ENCODE results near the gene STAB1. TPM values are rescaled to one million over a fixed set of nuclear protein-coding genes. Genes with fewer than 3 reads are reported as not detected.

STAB1 gene
- total RNA-seq, 2 donors from 2014 or later: 303 to 498 TPM

DNA sequence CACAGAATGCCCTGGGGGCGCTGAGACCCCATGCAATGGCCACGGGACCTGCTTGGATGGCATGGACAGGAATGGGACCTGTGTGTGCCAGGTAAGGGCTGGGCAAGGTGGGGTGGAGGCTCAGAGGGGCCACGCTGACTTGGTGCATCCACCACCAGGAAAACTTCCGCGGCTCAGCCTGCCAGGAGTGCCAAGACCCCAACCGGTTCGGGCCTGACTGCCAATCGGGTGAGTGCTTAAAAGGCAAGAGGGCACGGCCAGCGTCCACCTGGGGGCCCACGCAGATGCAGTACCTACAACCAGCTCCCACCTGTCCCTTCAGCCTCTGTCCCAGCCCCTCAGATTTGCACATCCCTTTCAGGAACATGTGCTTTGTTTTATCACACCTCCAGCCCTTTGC lies 6.9 kb downstream of the STAB1 start:
- no peak for DNase-seq (ENCODE audit: low spot score)
- intact Hi-C loops (cut with DNase I): no loop called here

DNA sequence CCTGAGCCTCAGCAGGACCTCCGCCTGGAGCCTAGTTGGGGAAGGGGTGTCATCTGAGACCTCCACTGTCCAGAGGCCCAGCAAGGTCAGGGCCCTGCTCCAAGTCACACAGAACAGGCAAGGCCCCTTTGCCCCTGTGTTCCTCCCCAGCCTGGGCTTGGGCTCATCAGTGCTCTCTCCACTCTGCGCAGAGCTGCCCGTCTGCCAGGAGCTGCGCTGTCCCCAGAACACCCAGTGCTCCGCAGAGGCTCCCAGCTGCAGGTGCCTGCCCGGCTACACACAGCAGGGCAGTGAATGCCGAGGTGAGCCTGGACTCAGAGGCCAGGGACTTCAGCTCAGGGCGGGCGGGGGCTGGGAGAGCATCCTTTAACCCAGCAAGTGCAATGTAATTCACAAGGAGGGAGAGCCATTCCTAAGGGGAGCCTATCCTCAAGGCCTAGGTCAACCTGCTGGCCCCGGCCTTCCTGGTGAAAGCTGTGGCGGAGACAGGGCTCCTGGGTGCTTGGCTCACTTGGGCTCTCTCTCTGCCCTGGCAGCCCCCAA lies 7.7 kb downstream of the STAB1 start:
- intact Hi-C loops (cut with DNase I): no loop called here
- no peak for DNase-seq (ENCODE audit: low spot score)

DNA sequence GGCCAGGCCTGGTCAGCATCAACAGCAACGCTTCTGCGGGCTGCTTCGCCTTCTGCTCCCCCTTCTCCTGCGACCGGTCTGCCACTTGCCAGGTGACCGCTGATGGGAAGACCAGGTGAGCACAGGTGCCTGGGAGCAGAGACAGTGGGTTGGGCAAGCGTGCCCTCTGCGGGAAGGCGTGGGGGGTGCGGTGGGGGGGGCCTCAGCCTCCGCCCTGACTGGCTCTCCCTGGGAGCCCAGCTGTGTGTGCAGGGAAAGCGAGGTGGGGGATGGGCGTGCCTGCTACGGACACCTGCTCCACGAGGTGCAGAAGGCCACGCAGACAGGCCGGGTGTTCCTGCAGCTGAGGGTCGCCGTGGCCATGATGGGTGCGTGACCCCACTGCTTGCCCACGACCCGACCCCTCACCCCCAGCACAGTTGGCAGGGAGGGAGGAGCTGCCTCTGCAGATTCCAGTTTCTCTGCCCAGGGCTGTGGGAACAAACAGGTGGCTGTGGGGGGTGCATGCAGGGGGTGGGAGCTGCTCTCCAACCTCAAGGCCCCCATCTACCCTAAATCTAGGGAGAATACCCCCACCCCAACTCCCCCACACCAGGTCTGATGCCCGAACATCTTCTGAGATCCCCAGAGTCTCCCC lies 8.8 kb downstream of the STAB1 start:
- no peak for DNase-seq (ENCODE audit: low spot score)
- intact Hi-C loops (cut with DNase I): no loop called here

DNA sequence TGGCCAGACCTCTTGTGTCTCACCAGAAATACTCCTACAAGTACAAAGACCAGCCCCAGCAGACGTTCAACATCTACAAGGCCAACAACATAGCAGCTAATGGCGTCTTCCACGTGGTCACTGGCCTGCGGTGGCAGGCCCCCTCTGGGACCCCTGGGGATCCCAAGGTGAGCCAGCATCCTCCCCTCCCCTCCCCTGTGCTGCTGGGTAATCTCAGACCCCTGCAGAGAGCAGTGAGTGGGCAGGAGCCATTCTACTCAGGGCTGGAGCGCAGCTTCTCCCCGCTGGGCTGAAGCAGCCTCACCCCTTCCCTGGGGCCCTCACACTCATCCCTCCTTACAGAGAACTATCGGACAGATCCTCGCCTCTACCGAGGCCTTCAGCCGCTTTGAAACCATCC lies 9.8 kb downstream of the STAB1 start:
- intact Hi-C loops (cut with DNase I): no loop called here

DNA sequence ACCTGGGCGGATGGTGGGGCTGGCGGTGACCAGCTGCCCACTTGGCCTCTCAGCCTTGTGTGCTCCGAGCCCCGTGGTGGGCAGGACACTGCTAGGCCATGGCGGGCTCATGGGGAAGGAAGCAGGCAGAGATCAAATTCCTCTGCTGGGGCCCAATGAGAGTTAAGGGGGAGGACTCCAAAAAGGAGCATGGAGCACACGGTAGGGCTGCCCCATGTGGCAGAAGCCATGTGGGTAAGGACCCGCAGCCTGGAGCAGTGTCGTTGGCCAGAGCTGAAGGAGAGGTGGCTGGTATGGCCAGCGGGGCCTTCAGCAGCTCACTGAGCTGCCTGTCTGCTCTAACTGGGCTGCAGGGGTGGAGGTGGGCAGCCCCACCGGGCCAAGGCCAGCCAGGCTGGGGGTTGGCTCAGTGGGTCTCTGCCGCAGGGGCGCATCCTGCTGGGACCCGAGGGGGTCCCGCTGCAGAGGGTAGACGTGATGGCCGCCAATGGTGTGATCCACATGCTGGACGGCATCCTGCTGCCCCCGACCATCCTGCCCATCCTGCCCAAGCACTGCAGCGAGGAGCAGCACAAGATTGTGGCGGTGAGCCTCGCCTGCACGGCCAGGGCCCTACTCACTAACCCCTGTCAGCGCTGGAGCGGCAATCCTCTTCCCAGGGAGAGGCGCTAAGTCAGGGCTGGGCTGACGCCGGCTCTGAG lies 11.3 kb downstream of the STAB1 start:
- intact Hi-C loops (cut with DNase I): no loop called here
- no peak for DNase-seq (ENCODE audit: low spot score)

More for the DNA sequence above, 9.8 kb downstream of the STAB1 start:
- DNase-seq (ENCODE audit: low spot score): no peak

DNA sequence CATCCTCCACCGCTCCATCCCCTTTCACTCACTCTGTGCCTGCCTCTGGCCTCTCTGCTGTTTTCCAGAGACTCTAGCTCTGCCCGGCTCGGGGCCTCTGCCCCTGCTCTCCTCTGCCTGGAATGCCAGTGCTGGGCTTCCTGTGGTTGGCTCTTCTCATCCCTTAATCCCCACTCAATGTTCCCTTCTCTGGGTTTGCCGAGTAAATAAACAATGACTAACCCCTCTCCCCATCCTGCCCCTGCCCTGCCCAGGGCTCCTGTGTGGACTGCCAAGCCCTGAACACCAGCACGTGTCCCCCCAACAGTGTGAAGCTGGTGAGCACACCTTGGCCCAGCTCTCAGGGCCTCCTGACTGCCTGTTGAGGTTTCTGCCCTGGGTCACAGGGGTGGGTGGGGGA lies 12.2 kb downstream of the STAB1 start:
- intact Hi-C loops (cut with DNase I): no loop called here
- DNase-seq (ENCODE audit: low spot score): no peak

DNA sequence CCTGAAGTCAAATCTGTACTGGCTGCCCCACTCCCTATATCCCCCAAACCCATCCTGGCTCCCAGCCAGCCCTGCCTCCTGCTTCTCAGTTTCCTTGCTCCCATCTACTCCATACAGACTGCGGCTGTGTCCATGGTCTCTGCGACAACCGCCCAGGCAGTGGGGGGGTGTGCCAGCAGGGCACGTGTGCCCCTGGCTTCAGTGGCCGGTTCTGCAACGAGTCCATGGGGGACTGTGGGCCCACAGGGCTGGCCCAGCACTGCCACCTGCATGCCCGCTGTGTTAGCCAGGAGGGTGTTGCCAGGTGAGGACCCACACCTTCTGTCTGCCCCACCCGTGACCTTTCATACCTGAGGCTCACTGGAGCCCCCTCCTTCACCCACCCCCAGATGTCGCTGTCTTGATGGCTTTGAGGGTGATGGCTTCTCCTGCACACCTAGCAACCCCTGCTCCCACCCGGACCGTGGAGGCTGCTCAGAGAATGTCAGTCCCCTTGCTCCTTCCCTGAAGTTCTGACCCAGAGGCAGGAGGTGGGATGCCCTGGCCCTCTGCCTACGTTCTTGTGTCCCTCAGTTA lies 14.7 kb downstream of the STAB1 start:
- intact Hi-C loops (cut with DNase I): no loop called here
- no peak for DNase-seq (ENCODE audit: low spot score)

DNA sequence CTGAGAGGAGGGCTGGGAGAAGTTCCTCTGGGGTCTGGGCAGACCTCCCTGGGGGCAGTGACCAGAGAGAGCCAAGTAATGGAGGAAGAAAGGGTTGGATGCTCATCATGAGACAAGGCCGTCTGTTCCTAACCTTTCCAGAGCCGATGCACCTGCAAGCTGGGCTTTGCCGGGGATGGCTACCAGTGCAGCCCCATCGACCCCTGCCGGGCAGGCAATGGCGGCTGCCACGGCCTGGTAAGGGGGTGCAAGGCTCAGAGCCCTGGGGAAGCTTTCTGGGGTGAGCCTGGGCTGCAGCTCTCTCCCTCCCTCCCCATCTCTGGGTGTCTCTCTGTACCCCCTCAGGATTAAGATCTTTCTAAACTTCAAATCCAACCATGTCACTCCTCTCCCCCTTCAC lies 16.4 kb downstream of the STAB1 start:
- intact Hi-C loops (cut with DNase I): no loop called here
- no peak for DNase-seq (ENCODE audit: low spot score)

DNA sequence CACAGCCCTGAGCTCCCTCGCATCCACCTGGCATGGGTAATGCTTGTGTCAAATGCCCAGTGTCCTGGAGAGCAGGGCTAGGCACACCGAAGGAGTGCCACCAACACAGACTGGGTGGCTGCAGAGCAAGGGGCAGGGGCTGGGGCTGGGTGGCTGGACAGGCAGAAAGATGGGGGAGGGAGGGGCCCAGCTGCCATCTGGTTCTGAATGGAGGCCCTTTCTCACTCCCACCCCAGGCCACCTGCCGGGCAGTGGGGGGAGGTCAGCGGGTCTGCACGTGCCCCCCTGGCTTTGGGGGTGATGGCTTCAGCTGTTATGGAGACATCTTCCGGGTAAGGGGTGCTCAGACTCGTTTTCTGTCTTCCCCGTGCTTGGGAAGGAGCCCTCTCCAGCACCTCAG lies 17.0 kb downstream of the STAB1 start:
- intact Hi-C loops (cut with DNase I): no loop called here

DNA sequence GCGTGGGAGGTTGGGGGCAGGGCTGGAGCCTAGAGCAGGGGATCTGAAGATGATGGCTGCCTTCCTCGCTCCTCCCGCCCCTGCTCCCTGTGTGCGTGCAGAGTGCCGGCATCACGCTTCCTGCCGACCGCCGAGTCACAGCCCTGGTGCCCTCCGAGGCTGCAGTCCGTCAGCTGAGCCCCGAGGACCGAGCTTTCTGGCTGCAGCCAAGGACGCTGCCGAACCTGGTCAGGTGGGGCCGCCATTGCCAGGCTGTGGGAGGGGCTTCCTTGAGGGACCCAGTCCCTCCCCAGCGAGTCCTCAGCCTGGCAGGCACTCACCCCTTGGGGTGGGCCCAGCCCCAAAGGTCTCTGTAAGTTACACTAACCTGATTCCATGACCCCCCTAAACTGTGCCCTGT lies 17.6 kb downstream of the STAB1 start:
- no peak for DNase-seq (ENCODE audit: low spot score)
- intact Hi-C loops (cut with DNase I): no loop called here

More for the DNA sequence above, 17.0 kb downstream of the STAB1 start:
- DNase-seq (ENCODE audit: low spot score): no peak

DNA sequence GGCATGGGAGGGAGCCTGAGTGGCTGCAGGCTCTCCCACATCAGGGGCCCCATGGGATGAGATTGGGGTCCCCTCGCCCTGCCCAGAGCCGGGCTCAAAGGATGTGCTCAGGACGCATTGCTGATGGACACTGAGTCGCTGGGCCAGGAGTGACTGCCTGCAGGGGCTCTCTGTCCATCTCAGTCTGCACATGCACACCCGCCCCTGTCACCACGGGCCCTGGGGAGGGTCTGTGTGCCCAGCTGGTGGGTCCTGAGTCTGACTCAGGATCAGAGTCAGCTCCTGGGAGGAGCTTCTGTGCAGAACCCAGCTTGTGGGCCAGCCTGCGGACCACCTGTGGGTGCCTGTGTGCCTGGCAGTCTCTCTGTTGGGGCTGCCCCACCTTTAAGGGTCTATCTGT lies 18.1 kb downstream of the STAB1 start:
- intact Hi-C loops (cut with DNase I): no loop called here
- DNase-seq (ENCODE audit: low spot score): no peak

DNA sequence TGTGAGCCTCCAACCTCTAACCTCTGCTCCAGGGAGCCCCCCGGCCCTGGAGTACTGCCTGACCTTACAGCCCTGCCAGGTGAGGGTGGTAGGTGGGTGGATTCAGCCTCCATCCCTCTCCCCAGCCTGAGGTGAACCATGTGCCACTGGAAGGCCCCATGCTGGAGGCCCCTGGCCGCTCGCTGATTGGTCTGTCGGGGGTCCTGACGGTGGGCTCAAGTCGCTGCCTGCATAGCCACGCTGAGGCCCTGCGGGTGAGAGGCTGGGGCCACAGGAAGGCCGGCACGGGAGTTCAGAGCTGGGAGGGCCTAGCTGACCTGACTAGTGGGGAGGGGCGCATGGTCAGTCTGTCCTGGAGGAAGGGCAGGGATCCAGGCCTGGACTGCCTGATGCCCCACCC lies 19.4 kb downstream of the STAB1 start:
- DNase-seq (ENCODE audit: low spot score): no peak
- intact Hi-C loops (cut with DNase I): no loop called here

DNA sequence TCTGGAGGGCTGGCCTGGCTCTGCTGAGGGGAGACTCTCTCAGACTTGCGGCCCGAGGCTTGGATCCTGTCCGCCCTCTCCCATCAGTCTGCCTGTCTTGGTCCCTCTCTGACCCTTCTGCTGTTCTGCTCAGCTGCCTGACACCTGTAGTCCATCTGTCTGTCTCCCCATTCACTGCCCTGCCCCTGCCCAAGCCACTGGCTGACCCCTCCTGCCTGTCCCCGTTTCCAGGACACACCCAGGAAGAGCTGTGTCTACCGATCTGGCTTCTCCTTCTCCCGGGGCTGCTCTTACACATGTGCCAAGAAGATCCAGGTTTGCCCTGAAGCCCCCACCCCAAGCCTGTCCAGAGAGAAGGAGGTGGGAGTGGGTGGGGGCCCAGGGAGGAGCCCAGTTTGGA lies 20.1 kb downstream of the STAB1 start:
- intact Hi-C loops (cut with DNase I): no loop called here
- no peak for DNase-seq (ENCODE audit: low spot score)

DNA sequence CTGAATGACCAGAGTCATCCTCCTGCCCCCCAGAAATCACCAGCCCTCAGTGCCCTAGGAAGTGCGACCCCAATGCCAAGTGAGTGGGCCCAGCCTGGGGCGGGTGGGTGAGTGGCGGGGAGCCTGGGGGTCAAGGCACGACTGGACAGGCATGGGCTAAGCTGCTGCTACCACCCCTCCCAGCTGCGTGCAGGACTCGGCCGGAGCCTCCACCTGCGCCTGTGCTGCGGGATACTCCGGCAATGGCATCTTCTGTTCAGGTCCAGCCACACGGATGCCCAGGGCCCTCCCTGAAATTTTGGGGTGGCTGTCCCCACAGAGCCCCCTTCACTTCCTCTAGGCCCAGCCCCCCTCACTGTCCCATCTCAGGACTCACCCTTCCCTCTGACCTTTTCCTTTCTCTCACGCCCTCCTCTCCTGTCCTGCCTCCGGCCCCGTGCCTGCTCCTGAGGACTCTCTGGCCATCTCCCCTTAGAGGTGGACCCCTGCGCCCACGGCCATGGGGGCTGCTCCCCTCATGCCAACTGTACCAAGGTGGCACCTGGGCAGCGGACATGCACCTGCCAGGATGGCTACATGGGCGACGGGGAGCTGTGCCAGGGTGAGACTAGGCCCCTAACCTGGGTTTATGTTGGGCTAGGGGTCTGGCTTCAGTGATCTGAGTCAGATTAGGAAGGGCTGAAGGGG lies 21.5 kb downstream of the STAB1 start:
- intact Hi-C loops (cut with DNase I): no loop called here

DNA sequence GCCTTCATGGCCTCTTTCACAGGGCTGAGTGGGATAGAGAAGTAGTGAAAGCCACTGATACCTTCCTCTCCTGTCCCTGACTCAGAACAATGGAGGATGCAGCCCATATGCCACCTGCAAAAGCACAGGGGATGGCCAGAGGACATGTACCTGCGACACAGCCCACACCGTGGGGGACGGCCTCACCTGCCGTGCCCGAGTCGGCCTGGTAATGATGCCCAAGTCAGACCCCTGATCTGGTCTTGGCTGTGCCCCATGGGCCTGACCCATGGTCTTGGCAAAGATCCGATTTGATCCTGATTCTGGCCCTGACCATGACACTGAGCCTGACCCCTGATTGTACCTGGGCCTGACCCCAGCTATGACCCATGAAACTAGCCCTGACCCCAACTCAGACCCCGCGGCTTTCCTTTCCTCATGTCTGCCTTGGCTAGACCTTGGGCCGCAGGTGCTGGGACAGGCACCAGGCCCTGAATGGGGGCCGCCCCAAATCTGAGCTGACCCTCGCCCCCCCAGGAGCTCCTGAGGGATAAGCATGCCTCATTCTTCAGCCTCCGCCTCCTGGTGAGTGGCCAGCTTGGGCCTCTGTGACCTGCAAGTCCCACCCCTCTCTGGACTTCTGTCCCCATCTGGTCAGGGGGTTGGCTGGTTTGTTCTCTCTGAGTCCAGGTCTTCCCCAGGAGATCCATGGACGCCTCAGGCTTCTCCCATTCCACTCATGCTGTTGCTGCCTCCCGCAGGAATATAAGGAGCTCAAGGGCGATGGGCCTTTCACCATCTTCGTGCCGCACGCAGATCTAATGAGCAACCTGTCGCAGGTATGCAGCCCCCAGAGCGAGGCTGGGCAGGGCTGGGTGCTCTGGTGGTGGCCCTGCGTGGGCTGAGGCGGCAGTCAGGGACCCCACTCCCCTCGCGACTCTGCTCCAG lies 22.9 kb downstream of the STAB1 start:
- no peak for DNase-seq (ENCODE audit: low spot score)
- intact Hi-C loops (cut with DNase I): no loop called here

More for the DNA sequence above, 21.5 kb downstream of the STAB1 start:
- no peak for DNase-seq (ENCODE audit: low spot score)

DNA sequence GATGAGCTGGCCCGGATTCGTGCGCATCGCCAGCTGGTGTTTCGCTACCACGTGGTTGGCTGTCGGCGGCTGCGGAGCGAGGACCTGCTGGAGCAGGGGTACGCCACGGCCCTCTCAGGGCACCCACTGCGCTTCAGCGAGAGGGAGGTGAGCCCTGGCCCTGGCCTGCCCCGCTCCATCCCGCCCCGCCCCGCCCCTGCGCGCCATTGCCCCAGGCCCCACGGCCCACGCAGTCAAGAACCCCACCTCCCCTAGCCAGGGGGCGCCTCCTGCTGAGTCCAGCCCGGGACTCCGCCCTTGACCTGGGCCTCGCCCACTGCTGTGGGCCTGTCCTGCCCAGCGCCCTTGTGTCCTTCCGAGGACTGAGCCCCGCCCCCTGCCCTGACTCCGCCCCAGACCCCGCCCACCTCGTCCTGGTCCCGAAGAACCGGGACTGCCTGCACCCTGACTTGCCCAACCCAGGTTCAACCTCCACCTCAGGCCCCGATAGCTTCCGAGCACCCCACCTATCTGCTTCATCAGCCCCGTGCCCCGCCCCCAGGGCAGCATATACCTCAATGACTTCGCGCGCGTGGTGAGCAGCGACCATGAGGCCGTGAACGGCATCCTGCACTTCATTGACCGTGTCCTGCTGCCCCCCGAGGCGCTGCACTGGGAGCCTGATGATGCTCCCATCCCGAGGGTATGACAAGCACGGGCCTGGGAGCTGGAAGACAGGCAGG lies 23.7 kb downstream of the STAB1 start:
- no peak for DNase-seq (ENCODE audit: low spot score)
- intact Hi-C loops (cut with DNase I): no loop called here

DNA sequence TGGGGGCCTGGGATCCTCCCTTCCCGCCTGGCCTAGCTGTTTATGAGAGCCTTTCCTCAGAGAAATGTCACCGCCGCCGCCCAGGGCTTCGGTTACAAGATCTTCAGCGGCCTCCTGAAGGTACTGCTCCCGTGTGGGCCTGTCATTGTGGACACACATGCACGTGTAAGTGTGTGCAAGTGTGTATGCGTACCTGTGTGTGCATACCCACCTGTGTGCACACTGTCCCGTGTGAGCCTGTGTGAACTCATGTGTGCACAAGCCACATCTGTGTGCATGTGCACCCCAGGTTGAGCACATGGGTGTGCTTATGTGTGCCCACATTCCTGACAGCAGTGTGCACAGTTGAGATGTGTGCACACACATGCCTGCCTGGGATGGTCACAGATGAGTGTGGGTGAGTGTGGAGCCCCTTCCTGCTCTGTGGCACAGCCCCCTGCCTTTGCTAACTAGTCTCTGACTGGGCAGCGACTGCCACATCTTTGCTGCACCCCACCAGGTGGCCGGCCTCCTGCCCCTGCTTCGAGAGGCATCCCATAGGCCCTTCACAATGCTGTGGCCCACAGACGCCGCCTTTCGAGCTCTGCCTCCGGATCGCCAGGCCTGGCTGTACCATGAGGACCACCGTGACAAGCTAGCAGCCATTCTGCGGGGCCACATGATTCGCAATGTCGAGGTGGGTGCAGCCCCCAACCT lies 24.5 kb downstream of the STAB1 start:
- intact Hi-C loops (cut with DNase I): no loop called here

DNA sequence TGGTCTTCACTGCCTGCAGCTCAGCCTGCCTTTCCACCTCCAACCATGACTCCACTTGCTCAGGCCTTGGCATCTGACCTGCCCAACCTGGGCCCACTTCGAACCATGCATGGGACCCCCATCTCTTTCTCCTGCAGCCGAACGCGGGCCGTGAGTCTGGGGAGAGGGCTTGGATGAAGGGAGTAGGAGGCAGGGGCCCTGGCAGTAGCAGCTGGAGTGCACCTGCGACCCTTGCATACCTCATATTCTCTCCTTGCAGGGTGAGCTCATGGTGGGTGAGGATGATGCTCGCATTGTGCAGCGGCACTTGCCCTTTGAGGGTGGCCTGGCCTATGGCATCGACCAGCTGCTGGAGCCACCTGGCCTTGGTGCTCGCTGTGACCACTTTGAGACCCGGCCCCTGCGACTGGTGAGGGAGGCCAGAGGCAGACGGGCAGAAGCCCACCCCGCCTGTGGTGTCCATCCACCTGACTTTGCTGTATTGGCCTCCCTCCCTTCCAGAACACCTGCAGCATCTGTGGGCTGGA lies 25.1 kb downstream of the STAB1 start:
- DNase-seq (ENCODE audit: low spot score): no peak
- intact Hi-C loops (cut with DNase I): no loop called here

More for the DNA sequence above, 24.5 kb downstream of the STAB1 start:
- DNase-seq (ENCODE audit: low spot score): no peak
